ENCODE measurements around the gene CDK3. TPM values are rescaled to one million over a fixed set of nuclear protein-coding genes. Genes with fewer than 3 reads are reported as not detected.

The CDK3 gene
- total RNA-seq, 2 donors from 2014 or later: 2.9 to 4.6 TPM

Other genes with a start within 250 kb of the CDK3 start
- 1 to 10 TPM; 9.6 to 9.7 TPM for gene GALK1, start 235.7 kb upstream of the CDK3 start, total RNA-seq
- 10 to 100 TPM; 30.3 to 33.4 TPM for gene UNK, start 216.0 kb upstream of the CDK3 start, total RNA-seq
- gene UNC13D, start 156.5 kb upstream of the CDK3 start, total RNA-seq: 100 to 1,000 TPM; 164 TPM
- gene WBP2, start 145.5 kb upstream of the CDK3 start, total RNA-seq: 100 to 1,000 TPM in 1 of 2 donors, 10 to 100 TPM in 1; 86.0 to 114 TPM
- 1 to 10 TPM; 4.5 to 9.4 TPM for gene TRIM47, start 122.3 kb upstream of the CDK3 start, total RNA-seq
- 10 to 100 TPM; 19.8 to 23.6 TPM for gene TRIM65, start 103.9 kb upstream of the CDK3 start, total RNA-seq
- gene MRPL38, start 96.0 kb upstream of the CDK3 start, total RNA-seq: 100 to 1,000 TPM in 1 of 2 donors, 10 to 100 TPM in 1; 93.8 to 107 TPM
- gene FBF1, start 59.8 kb upstream of the CDK3 start, total RNA-seq: 10 to 100 TPM; 20.0 to 22.3 TPM
- 10 to 100 TPM; 18.5 to 21.0 TPM for gene ACOX1, start 21.7 kb upstream of the CDK3 start, total RNA-seq
- gene TEN1, start 21.6 kb upstream of the CDK3 start, total RNA-seq: 10 to 100 TPM; 10.3 to 13.4 TPM
- gene EVPL, start 26.5 kb downstream of the CDK3 start, total RNA-seq: under 1 TPM; 0.05 to 0.68 TPM
- gene SRP68, start 71.7 kb downstream of the CDK3 start, total RNA-seq: 10 to 100 TPM; 80.4 to 89.2 TPM
- gene GALR2, start 73.9 kb downstream of the CDK3 start, total RNA-seq: under 1 TPM; 0.55 to 0.96 TPM
- gene ZACN, start 78.3 kb downstream of the CDK3 start, total RNA-seq: under 1 TPM in 1 of 2 donors, not detected in 1; 0.68 TPM
- gene EXOC7, start 102.9 kb downstream of the CDK3 start, total RNA-seq: 10 to 100 TPM; 80.7 to 85.3 TPM
- 1 to 10 TPM; 1.3 to 2.1 TPM for gene FOXJ1, start 140.4 kb downstream of the CDK3 start, total RNA-seq
- 10 to 100 TPM; 43.5 to 45.3 TPM for gene RNF157, start 239.6 kb downstream of the CDK3 start, total RNA-seq

Measured in T-helper 17 cell (primary cell).